Measurements from ENCODE around the gene CDC16. TPM values are rescaled to one million over a fixed set of nuclear protein-coding genes. Genes with fewer than 3 reads are reported as not detected.

CDC16 gene
- total RNA-seq, 2 experiments from 2014 or later: 23.1 to 48.7 TPM

- POLR2A ChIA-PET: no interaction called here
- H3K36me3 ChIP-seq (ENCODE audit: insufficient read depth, low read length): peaks cover 31% of the 10 kb centered on the region
- H3K4me2 ChIP-seq (ENCODE audit: low read length): no peak overlapping the region
- no peaks in the 10 kb centered on the region for H3K9me3 ChIP-seq (ENCODE audit: low read length)
- intact Hi-C loops (cut with micrococcal nuclease; ENCODE audit: unreplicated experiment): no loop called here
- H3K4me3 ChIP-seq (ENCODE audit: low read depth, low read length, poor library complexity, severe bottlenecking): no peak overlapping the region
- H3K27ac ChIP-seq (ENCODE audit: low read depth, low read length, poor library complexity, severe bottlenecking): no peak overlapping the region
- no peaks in the 10 kb centered on the region for H3K79me2 ChIP-seq (ENCODE audit: insufficient read depth, low read depth, low read length)
- H2AFZ ChIP-seq (ENCODE audit: low read length): no peak overlapping the region
- H3K4me1 ChIP-seq (ENCODE audit: insufficient read depth, low read length, poor library complexity, severe bottlenecking): no peaks in the 10 kb centered on the region
- CTCF ChIA-PET (ENCODE audit: unreplicated experiment): no interaction called here
- no peak for TF ChIP-seq CTCF (conservative IDR thresholded peaks at IDR 0.05; ENCODE audit: low read length)
- no peak for TF ChIP-seq EZH2phosphoT487 (IDR thresholded peaks at IDR 0.05; ENCODE audit: borderline replicate concordance, low read depth, low read length)
- H4K20me1 ChIP-seq (ENCODE audit: insufficient read depth, low read length): no peaks in the 10 kb centered on the region
- no TSS peak for BruUV-seq (replicated peaks)
- no peak for DNase-seq (ENCODE audit: low spot score)
- no peaks in the 10 kb centered on the region for H3K9me2 ChIP-seq (ENCODE audit: insufficient read depth, low read length)
Observed at GRCh38 chr13:114296902-114297301, 62.2 kb downstream of the CDC16 start.

- no peaks in the 10 kb centered on the region for H4K20me1 ChIP-seq (ENCODE audit: insufficient read depth, low read length)
- H3K4me3 ChIP-seq (ENCODE audit: low read depth, low read length, poor library complexity, severe bottlenecking): no peak overlapping the region
- ChIA-PET CTCF (ENCODE audit: unreplicated experiment) (no interaction called here), POLR2A (interaction anchor here (0.8 kb wide), 1 partner anchor 9 kb away, joined by 3 read pairs; no protein-coding TSS in a partner anchor)
- TF ChIP-seq CTCF (conservative IDR thresholded peaks at IDR 0.05; ENCODE audit: low read length) (no peak), EZH2phosphoT487 (IDR thresholded peaks at IDR 0.05; ENCODE audit: borderline replicate concordance, low read depth, low read length) (no peak)
- no peak overlapping the region for H2AFZ ChIP-seq (ENCODE audit: low read length)
- no peaks in the 10 kb centered on the region for H3K9me3 ChIP-seq (ENCODE audit: low read length)
- DNase-seq (ENCODE audit: low spot score): no peak
- no peaks in the 10 kb centered on the region for H3K4me1 ChIP-seq (ENCODE audit: insufficient read depth, low read length, poor library complexity, severe bottlenecking)
- H3K9me2 ChIP-seq (ENCODE audit: insufficient read depth, low read length): no peaks in the 10 kb centered on the region
- no peak overlapping the region for H3K27ac ChIP-seq (ENCODE audit: low read depth, low read length, poor library complexity, severe bottlenecking)
- H3K36me3 ChIP-seq (ENCODE audit: insufficient read depth, low read length): peaks cover 22% of the 10 kb centered on the region
- BruUV-seq (replicated peaks): no TSS peak
- intact Hi-C loops (cut with micrococcal nuclease; ENCODE audit: unreplicated experiment): no loop called here
- no peak overlapping the region for H3K4me2 ChIP-seq (ENCODE audit: low read length)
- H3K79me2 ChIP-seq (ENCODE audit: insufficient read depth, low read depth, low read length): no peaks in the 10 kb centered on the region
Observed at GRCh38 chr13:114298866-114299265, 64.2 kb downstream of the CDC16 start.

- POLR2A ChIA-PET: interaction anchor here (0.6 kb wide), 1 partner anchor 13 kb away, joined by 3 read pairs; no protein-coding TSS in a partner anchor
- Histone ChIP-seq H3K9me3 (ENCODE audit: low read length) (no peaks in the 10 kb centered on the region), H3K4me1 (ENCODE audit: insufficient read depth, low read length, poor library complexity, severe bottlenecking) (no peaks in the 10 kb centered on the region), H3K4me2 (ENCODE audit: low read length) (no peak overlapping the region), H3K27ac (ENCODE audit: low read depth, low read length, poor library complexity, severe bottlenecking) (no peak overlapping the region), H4K20me1 (ENCODE audit: insufficient read depth, low read length) (no peaks in the 10 kb centered on the region), H3K9me2 (ENCODE audit: insufficient read depth, low read length) (no peaks in the 10 kb centered on the region), H2AFZ (ENCODE audit: low read length) (no peak overlapping the region), H3K79me2 (ENCODE audit: insufficient read depth, low read depth, low read length) (no peaks in the 10 kb centered on the region), H3K4me3 (ENCODE audit: low read depth, low read length, poor library complexity, severe bottlenecking) (no peak overlapping the region), H3K36me3 (ENCODE audit: insufficient read depth, low read length) (peaks cover 24% of the 10 kb centered on the region)
- intact Hi-C loops (cut with micrococcal nuclease; ENCODE audit: unreplicated experiment): no loop called here
- no peak for DNase-seq (ENCODE audit: low spot score)
- no TSS peak for BruUV-seq (replicated peaks)
- CTCF ChIA-PET (ENCODE audit: unreplicated experiment): no interaction called here
- TF ChIP-seq CTCF (conservative IDR thresholded peaks at IDR 0.05; ENCODE audit: low read length) (no peak), EZH2phosphoT487 (IDR thresholded peaks at IDR 0.05; ENCODE audit: borderline replicate concordance, low read depth, low read length) (no peak)
Observed at GRCh38 chr13:114299604-114300305, 65.1 kb downstream of the CDC16 start.
